HG03097 (cell line): ENCODE data around the gene ETS2.

ENCODE experiments used
- ATAC-seq: cut with Tn5 transposase; IDR thresholded peaks from one replicate; pipeline ENCODE4 v1.9.1; 2021; ENCODE audit not compliant: unreplicated experiment, low FRiP score

The ETS2 gene

DNA sequence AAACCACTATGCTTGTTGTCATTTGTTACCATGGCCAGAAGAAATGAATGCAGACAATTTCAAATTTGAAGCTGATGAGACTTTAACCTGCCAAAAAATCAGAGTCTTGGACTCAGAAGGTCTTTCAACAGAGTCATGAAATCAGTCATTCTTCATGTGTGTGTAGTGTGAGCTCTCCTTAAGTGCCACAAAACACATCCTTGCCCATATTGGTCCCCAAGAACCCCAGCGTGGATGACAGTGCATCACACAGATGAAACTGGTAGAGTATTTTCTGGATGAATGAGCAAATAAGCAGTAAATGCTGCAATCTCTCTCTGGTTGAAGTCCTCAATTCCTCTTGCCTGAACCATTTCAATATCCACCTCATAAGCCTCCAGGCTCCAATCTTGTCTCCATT lies 28.7 kb upstream of the ETS2 start:
- ATAC-seq: no peak

DNA sequence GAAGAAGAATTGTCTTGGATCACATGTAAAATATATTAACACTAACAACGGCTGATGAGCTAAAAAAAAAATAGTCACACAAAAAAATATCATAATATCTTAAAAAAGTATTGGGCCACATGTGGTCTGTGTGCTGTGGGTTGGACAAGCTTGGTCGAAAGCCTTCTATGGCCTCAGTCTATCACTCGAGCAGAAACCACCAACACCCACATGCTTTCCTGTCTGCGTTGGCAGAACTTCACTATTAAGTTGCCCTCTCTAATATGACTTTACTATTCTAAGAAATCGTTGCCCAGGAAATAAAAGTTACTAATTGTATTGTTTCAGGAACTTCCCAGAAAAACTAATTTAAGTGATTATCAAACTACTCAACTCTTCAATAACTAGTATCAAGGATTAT lies 28.2 kb upstream of the ETS2 start:
- no peak for ATAC-seq

GRCh38 chr21:38780879-38781278 lies 24.9 kb upstream of the ETS2 start:
- peak; percentile 81 for ATAC-seq

- no peak for ATAC-seq
These were observed 21.1 kb upstream of the ETS2 start for GRCh38 chr21:38784458-38785266.

GRCh38 chr21:38785483-38785882 lies 20.2 kb upstream of the ETS2 start:
- ATAC-seq: no peak

DNA sequence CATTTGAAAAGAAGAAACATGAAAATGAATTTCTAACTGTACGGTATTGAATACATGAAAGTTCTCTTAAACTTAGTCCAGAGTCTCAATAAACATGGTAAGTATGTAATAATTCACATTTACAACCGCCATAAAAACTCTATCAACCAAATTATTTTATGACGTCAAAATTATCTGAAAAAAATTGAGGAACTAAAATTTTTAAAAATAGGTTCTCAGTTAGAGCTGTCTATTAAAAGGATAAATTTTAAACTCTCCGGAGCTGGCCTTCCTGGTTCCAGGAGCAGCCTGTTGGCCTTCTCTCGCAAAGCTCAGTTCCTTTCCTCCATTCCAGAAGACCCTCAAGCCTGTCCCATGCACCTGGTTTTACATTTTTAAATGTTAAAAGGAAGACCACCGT lies 18.7 kb upstream of the ETS2 start:
- ATAC-seq: no peak

DNA sequence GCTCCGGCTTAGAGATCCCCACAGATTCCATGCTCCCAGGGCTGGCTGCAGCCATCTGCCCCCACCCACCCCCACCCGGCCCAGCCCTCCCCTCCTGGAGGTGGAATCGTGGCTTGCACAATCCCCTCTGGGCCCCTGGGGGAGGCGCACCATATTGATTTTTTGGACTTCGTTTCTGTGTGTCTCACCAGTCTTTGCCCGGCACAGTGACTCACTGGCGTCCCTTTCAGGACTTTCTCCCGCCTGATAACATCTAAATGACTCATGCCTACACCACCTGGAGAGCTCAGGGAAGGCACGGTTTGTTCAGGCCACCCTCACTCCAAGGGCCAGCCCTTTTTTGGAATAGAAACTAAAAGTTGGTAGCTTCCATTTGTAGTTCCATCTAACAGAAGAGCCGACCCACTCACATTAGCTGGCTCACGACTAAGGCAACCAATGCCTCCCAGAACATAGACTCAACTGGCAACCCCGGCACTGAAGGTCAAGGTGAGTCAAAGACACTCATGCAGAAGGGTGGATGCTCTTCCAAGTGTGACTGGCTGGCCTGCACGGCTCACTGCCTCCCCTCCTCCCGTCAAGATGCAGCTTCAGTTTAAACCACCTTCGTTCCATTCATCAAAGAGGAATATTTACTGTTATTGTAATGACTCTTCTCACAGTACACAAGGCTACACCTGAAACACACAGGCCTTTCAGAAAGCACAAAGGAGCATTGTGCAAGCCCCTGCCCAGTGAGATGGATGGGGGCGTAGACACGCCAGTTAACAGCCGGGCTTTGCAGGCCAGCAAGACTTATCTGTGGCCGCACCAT lies 18.1 kb upstream of the ETS2 start:
- no peak for ATAC-seq

DNA sequence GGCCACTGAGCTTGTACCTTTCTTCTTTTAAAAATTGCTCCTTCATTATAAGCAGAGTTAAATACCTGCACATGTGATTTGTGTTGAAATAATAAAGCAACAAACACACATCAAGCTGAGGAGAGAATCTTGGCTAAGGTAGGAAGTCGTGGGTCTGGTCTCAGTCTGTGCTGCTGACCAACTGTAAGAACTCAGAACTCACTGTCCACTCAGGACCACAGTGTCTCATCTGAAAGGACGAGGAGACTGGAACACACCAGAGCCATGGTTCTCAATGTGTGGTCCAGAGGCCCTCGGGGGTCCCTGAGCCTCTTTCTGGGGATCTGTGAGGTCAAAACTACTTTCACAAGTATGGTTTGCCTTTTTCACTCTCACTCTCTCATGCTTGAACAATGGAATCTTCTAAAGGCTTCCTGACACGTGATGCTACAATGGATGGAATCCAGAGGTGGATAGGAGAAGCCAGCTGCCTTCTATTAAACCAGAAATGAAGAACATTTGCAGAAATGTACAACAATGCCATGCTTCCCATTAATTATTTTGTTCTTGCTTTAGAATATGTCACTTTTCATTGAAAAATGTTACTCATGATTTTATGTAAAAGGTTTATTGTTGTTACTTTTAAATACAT lies 17.3 kb upstream of the ETS2 start:
- no peak for ATAC-seq

DNA sequence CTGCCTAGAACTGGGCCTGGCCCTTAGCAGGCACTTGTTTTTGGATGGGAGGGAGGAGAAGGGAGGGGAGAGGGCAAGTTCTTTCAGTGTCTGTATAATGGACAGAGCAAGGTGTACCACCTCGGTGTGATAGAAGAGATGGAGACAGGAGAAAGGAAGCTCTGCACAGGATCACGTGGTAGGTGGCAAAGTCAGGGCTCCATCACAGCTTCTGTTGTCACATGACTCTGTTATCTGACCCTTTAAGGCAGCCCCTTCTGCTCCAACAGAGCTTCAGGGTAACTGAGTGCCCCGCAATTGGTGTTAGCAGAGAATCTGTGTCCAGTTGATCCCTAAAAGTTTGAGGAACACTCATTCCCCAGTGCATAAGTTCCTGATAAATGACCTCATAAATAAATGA lies 16.5 kb upstream of the ETS2 start:
- ATAC-seq: no peak

- ATAC-seq: no peak
These were observed 15.7 kb upstream of the ETS2 start for GRCh38 chr21:38790059-38790458.

DNA sequence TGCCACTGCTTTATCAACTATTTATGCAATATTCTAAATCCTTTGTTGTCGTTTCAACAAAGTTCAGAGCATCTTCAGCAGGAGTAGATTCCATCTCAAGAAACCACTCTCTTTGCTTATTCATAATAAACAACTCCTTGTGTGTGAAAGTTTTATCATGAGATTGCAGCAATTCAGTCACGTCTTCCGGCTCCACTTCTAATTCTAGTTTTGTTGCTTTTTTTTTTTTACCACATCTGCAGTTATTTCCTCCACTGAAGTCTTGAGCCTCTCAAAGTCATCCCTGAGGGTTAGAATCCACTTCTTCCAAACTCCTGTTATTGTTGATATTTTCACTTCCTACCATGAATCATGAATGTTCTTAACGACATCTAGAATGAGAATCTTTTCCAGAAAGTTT lies 14.8 kb upstream of the ETS2 start:
- no peak for ATAC-seq

GRCh38 chr21:38792676-38793459 lies 12.9 kb upstream of the ETS2 start:
- no peak for ATAC-seq

GRCh38 chr21:38793926-38794713 lies 11.6 kb upstream of the ETS2 start:
- ATAC-seq: no peak

DNA sequence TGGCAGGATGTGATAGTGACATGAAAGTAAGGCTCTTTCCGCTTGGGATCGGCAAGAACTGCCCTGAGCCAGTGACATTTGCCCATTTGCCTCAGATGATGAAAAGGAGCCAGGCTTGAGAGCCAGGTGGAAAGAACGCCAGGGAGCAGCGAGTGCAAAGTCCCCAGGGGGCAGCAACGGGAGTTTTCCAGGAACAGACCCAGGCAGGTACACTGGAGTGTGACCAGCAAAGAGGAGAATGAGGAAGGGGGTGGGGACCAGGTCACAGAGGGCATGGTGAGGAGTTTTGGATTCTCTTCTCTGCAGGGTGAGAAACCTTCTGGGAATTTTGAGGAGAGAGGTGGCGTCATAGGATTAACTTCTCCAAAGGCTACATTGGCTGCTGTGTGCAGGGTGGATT lies 10.8 kb upstream of the ETS2 start:
- ATAC-seq: no peak

- ATAC-seq: no peak
These were observed 10.3 kb upstream of the ETS2 start for GRCh38 chr21:38795475-38795874.

GRCh38 chr21:38796424-38796823 lies 9.3 kb upstream of the ETS2 start:
- no peak for ATAC-seq

DNA sequence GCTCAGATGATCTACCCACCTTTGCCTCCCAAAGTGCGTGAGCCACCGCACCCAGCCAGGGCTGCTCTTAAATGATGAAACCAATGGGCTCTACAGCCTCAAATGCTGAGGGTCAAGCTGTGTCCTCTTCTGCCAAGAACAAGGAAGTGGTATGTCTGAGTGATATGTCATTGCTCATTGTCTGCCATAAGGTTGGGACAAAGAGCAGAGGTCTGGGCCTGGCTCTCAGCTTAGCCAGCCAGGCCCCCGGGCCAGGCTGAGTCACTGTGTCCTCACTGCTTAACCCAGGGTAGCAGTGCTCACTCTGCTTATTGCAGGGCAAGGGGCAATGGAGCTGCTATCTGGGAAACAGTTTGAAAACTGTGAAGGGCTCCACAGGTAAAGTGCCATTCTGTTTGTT lies 8.3 kb upstream of the ETS2 start:
- no peak for ATAC-seq

DNA sequence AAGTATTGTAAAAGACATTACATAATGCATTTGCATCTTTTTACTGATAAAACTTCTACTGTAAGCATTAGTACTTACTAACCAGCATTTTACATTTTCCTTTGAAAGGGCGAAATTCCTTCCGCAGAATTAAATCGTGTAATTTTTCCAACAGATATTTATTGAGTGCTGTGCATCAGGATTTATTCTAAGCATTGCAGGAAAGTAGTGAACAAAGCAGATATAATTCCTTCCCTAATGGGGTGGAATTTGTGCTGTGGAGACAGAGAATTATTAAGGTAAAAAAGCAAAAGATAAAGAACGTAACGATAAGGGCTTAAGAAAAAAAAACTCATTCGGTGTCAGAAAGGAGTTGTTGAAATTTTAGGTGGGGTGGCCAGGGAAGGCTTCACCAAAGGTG lies 7.6 kb upstream of the ETS2 start:
- ATAC-seq: no peak

- no peak for ATAC-seq
These were observed 7.2 kb upstream of the ETS2 start for GRCh38 chr21:38798481-38798882.
